Amniotic epithelial cell (primary cell): ENCODE measurements around the gene SLC17A9.
A peak's percentile ranks its signal among the peaks of the same experiment; 100 is the strongest.

Source experiments
- DNase-seq: peaks from one replicate; pipeline ENCODE4 v3.0.0-alpha.2; 2010; ENCODE audit warnings: low read depth

Gene SLC17A9

DNA sequence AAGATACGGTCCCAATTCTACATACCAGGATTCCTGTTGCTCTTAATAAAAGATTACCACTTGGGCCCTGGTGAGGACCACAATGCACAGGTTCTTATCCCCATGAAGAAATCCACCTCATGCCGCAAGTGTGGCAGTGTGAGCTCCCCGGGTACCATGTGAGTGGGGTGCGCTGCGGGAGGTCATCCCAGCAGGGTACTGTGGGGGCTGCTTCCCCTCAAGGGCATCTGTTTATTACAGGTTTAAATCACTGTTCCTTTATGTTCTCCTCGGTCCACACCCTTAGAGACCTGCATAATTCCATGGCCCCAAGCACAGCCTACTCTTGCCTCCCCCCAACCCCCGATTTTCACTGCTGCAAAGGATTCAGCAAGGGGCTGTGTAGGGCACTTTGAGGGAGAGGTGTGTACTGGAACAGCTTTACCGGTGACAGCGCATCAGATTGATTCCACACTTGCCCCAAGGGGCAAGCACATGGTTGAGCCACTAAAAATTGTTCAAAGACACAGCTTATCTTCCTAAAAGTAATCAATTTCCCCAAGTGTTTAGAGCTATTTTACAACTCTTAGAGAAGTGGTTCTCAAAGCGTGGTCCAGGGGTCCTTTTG is 32.4 kb upstream of the SLC17A9 start:
- DNase-seq: no peak

DNA sequence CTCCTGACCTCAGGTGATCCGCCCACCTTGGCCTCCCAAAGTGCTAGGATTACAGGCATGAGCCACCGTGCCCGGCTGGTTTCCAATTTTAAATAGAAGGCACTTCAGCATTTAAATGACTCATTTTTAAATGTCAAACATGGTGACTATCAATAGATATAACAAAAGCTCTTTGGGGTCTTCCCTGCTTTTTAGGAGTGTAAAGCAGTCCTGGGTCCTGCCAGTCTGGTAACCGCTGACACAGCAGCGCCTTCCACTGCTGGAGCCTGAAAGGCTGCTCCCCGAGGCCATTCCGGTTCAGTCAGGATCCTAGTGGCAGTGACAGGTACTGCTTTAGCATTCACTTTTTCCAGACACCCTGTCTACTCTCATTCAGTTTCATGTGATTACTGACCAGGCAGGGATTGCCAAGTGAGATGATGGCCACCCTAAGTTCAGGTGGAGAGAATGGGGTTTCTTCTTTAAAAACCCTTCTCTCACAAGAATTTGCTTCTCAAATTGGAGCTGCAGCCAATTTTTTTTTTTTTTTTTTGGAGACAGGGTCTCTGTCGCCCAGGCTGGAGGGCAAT is 31.3 kb upstream of the SLC17A9 start:
- DNase-seq: peak; percentile 63

DNA sequence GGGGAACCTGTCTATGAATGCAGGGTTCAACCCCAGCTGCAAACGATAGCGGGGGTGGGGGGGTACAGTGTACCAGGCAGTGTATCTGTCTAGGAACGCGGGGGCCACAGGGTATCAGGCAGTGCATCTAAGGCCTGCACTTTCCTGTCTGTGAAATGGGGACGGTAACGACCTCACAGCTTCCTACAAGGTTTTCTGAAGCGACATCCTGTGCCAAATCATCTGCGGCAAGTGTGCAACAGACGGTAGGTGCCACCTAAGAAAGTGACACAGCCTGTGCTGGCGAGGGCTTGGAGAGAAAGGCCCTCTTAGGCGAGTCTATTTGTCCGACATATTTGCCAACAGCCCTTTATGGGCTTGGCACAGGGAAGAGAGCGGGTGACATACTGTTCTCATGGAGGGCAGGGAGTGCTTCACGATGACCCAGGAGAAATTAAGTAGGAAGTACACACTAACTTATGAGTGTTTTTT is 30.0 kb upstream of the SLC17A9 start:
- no peak for DNase-seq

DNA sequence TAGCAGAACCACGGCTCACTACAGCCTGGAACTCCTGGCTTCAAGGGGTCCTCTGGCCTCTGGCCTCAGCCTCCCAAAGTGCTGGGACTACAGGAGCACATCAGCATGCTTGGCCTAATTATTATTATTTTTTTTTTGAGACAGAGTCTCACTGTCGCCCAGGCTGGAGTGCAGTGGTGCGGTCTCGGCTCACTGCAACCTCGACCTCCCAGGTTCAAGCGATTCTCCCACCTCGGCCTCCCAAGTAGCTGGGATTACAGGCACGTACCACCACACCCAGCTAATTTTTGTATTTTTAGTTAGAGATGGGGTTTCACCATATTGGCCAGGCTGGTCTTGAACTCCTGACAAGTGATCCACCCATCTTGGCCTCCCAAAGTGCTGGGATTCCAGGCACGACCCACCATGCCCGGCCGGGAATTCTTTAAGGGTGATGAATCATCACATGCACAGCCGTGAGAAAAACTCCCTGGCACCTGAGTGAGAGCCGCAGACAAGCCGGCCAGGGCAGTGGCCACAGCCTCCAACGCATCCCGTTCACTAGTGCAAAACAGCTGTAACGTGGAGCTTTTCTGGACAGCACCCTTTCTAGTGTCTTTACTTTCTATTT is 29.3 kb upstream of the SLC17A9 start:
- DNase-seq: peak; percentile 92

- no peak for DNase-seq
Measured at GRCh38 chr20:62923669-62924441, 28.7 kb upstream of the SLC17A9 start.

DNA sequence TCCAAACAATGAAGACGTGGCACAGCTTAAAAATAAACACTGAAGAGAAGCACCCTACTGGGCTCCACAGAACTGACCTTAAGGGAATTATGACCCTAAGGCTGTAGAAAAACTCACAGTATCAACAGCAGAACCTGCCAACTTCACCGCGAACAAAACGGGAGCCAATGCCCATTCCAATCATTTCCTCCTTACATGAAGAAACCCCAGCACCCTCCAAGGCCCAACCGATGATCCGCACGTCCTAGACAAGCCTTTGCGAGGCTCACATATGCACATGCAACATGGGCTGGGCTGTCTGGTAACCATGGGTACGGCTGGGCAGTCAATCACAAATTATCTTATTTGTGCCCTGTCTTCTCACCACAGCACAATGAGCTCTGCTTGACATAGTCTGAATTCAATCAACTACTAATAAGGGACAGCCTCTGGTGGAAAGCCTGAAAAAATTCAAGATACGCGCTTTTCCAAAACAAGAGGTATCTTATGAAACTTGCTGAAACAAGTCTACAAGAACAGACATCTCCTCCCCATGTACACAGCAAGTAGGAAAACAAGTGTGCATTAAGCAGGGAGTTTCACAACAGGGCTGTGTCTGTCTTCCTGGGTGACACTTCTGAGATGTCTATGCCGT is 27.9 kb upstream of the SLC17A9 start:
- DNase-seq: peak; percentile 67

GRCh38 chr20:62925076-62925419 is 27.5 kb upstream of the SLC17A9 start:
- DNase-seq: no peak

- no peak for DNase-seq
Measured at GRCh38 chr20:62925420-62926228, 26.9 kb upstream of the SLC17A9 start.

GRCh38 chr20:62926229-62927127 is 26.0 kb upstream of the SLC17A9 start, which contains the start of gene DIDO1:
Gene DIDO1, minus strand, starts transcription at chr20:62926505.
- peak; percentile 73 for DNase-seq

- no peak for DNase-seq
Measured at GRCh38 chr20:62927128-62927705, 25.3 kb upstream of the SLC17A9 start.

DNA sequence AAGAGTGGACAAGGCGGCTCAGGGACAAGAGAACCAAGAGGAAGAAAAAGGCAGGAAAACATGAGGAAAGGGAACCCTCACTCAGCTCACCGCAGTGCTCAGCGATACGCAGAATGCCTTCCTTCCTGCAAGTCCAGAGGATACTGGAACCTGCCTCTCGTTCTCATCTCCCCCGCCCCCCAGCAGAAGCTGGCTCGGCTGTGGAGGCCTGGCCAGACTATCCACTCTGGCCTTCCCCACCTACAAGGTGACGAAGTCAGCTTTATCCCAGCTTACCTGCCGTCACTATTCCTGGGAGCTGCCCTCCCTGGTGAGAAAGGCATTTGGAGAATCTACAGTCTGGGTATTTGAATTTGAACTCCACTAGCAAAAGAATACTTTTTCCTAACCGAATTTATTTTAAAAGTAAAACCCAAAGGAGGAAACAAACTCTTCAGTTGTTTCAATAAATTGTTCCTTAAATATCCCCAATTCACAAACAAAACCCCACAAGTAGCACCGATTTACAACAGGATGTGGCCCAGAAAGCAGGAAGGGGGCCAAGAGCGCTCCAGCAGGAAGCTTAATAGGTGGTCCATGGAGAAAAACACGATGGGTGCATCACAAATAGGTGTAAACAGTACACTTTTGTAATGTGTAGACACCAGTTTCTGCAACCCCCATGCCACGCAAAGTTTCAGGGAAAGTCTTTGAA is 24.1 kb upstream of the SLC17A9 start:
- DNase-seq: no peak

DNA sequence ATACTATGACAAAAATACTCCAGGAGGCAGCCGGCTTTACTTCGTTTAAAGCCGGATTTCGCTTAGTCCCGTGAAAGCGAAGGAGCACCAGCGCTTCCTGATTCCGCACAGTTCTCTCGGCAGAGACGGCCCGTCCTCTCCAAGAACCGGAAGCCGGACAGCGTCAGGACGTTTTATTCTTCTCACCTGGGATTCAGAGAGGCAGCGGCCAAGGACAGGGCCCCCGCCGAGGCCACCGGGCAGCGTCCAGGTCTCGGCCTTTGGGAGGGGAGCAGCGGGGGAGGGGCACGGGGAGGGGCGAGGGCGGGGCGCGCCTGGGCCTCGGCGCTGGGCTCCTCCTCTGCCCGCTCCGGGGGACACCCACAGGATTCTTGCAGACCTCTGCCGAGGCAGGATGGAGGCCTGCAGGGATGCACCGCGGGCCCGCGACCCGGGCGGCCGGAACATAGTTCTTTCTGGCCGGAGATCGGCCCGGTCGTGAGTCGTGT is 23.4 kb upstream of the SLC17A9 start:
- peak; percentile 56 for DNase-seq

- no peak for DNase-seq
Measured at GRCh38 chr20:62931464-62931863, 21.0 kb upstream of the SLC17A9 start.

DNA sequence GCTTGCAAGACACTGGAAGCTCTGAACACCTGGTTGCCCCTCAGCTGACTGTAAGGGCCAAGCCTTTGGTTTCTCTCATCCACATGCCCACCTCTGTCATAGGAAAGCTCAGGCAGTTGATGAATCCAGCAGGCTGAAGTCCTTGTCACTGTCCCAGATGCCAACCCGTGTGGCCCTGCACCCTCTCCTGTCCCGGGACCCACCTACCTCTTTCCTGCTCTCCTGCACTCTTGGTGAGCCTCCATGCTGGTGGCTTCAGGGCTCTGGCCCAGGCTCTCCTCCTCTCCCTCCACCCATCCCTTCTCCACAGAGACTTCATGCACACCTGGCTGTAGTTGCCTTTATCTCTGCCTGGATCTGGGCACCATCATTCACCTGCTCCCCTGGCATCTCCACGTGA is 18.5 kb upstream of the SLC17A9 start:
- no peak for DNase-seq

DNA sequence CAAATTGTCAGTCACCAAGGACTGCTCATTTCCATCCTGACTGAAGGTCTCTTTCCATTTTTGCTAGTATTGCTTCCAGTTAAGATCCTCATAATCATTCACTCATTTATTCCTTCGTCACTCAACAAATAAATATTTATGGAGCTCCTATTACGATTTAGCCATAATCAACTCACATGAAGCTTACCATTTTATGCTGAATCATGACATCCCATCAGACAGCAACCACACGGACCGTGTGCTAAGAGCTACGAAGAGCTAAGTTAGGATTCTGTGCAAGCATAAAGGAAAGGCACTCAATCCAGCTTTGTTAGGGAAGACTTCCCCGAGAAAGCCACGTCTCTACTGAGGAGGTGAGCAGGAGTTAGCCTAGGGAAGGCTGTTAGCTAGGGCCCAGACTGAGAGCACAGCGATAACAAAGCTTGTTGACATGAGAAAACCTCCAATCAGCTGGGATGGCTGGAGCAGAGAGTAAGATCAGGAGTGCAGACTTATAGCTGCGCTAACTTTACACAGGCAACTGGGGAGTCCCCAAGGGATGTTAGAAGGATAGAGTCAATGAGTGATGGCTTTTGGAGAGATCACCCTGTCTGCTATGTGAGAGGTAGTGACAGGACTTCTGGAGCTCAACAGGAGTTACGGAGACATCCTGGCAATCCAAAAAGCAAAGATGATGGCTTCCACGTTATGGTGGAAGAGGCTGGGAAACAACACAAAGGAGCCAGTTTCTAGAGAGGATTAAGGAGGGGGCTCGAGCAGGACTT is 17.1 kb upstream of the SLC17A9 start:
- DNase-seq: no peak

- no peak for DNase-seq
Measured at GRCh38 chr20:62935968-62936585, 16.4 kb upstream of the SLC17A9 start.

- peak; percentile 95 for DNase-seq
Measured at GRCh38 chr20:62937268-62938104, 15.0 kb upstream of the SLC17A9 start.
